Measurements from ENCODE around the gene ALDH1L1.

- TF ChIP-seq CTCF (IDR thresholded peaks at IDR 0.05) (no peak), POLR2A (IDR thresholded peaks at IDR 0.05) (no peak)
Measured at GRCh38 chr3:126209741-126210140, 29.4 kb upstream of the ALDH1L1 start.

Measured in ovary (tissue), 3 donors.